PC-9 (cell line): Measurements from ENCODE around the gene KLHL36. TPM values are rescaled to one million over a fixed set of nuclear protein-coding genes. Genes with fewer than 3 reads are reported as not detected.

Experiments used
- BruUV-seq: library from RNA; stranded (reverse); fragments of 400-500 nt; replicated peaks from 2 replicates; lab custom pipeline; 2021; lab: Mats Ljungman, UMichigan
- CTCF ChIA-PET: fragments of 300-600 bp; sonication (Branson Sonifier 250); formaldehyde crosslinking; loops from one replicate; lab custom pipeline; 2022; ENCODE audit warnings: antibody characterized with exemption; lab: Charles Lee
- POLR2A ChIA-PET: fragments of 300-600 bp; sonication (Branson Sonifier 250); formaldehyde crosslinking; loops from one replicate; lab custom pipeline; 2022; ENCODE audit warnings: antibody characterized with exemption; ENCODE audit not compliant: unreplicated experiment; lab: Charles Lee
- DNase-seq, 2 experiments: peaks; one replicate each; pipeline versions ENCODE4 v3.0.0 to v3.0.0-alpha.2; 2015 to 2022; ENCODE audit warnings: mixed read lengths in 1 of 2
- H2AFZ ChIP-seq: fragments of 200-600 bp; sonication (generic); 2 replicates; pipeline ENCODE4 v1.8.1; 2017; ENCODE audit warnings: antibody characterized with exemption
- H3F3A ChIP-seq: fragments of 200-600 bp; sonication (generic); 2 replicates; pipeline ENCODE4 v1.8.1; 2017; ENCODE audit warnings: antibody characterized with exemption, mild to moderate bottlenecking, low read depth; ENCODE audit not compliant: insufficient read depth
- H3K27ac ChIP-seq: fragments of 200-600 bp; sonication (generic); 2 replicates; pipeline ENCODE4 v1.6.1; 2016; ENCODE audit warnings: mixed run types
- H3K27me3 ChIP-seq: fragments of 200-600 bp; sonication (generic); 2 replicates; pipeline ENCODE4 v1.6.1; 2016; ENCODE audit warnings: low read depth, mixed run types; ENCODE audit not compliant: insufficient read depth
- H3K36me3 ChIP-seq: fragments of 200-600 bp; sonication (generic); 2 replicates; pipeline ENCODE4 v1.6.1; 2016; ENCODE audit warnings: low read depth, mixed run types
- H3K4me1 ChIP-seq: fragments of 200-600 bp; sonication (generic); replicated peaks from 2 replicates; pipeline ENCODE4 v1.6.1; 2016; ENCODE audit warnings: mixed run types; ENCODE audit not compliant: insufficient read depth
- H3K4me2 ChIP-seq: fragments of 200-600 bp; sonication (generic); 2 replicates; pipeline ENCODE4 v1.6.1; 2017; ENCODE audit warnings: mixed run types
- H3K4me3 ChIP-seq: fragments of 200-600 bp; sonication (generic); 2 replicates; pipeline ENCODE4 v1.6.1; 2016; ENCODE audit warnings: mixed run types
- H3K79me2 ChIP-seq: fragments of 200-600 bp; sonication (generic); 2 replicates; pipeline ENCODE4 v1.6.1; 2017; ENCODE audit warnings: low read depth, mixed run types
- H3K9me2 ChIP-seq: fragments of 200-600 bp; sonication (generic); 2 replicates; pipeline ENCODE4 v1.8.1; 2017; ENCODE audit warnings: mild to moderate bottlenecking; ENCODE audit not compliant: insufficient read depth
- H3K9me3 ChIP-seq: fragments of 200-600 bp; sonication (generic); 2 replicates; pipeline ENCODE4 v1.8.1; 2016; ENCODE audit warnings: low read depth; ENCODE audit not compliant: insufficient read depth
- H4K20me1 ChIP-seq: fragments of 200-600 bp; sonication (generic); 2 replicates; pipeline ENCODE4 v1.8.1; 2017; ENCODE audit not compliant: insufficient read depth
- EZH2 ChIP-seq: fragments of 200-600 bp; sonication (generic); IDR thresholded peaks from 2 replicates; pipeline ENCODE4 v1.8.0; 2017; ENCODE audit warnings: antibody characterized with exemption, low read depth
- intact Hi-C: fragments of 100-400 bp; cut with micrococcal nuclease; formaldehyde crosslinking; loops from one replicate; pipeline ENCODE4 v1.10.0; 2022; ENCODE audit not compliant: unreplicated experiment
- total RNA-seq: library from RNA; stranded (reverse); gene quantifications from 2 replicates; pipeline ENCODE4 v1.2.3, GENCODE V29; 2021
- TF ChIP-seq, protein P1 (sequence below): fragments of 200-600 bp; sonication (generic); conservative IDR thresholded peaks from 2 replicates; pipeline ENCODE4 v1.6.1; 2017; ENCODE audit warnings: mixed run types, antibody characterized with exemption, mild to moderate bottlenecking, moderate library complexity

Gene KLHL36
- total RNA-seq, 1 experiment from 2014 or later, result 73.8 TPM

DNA sequence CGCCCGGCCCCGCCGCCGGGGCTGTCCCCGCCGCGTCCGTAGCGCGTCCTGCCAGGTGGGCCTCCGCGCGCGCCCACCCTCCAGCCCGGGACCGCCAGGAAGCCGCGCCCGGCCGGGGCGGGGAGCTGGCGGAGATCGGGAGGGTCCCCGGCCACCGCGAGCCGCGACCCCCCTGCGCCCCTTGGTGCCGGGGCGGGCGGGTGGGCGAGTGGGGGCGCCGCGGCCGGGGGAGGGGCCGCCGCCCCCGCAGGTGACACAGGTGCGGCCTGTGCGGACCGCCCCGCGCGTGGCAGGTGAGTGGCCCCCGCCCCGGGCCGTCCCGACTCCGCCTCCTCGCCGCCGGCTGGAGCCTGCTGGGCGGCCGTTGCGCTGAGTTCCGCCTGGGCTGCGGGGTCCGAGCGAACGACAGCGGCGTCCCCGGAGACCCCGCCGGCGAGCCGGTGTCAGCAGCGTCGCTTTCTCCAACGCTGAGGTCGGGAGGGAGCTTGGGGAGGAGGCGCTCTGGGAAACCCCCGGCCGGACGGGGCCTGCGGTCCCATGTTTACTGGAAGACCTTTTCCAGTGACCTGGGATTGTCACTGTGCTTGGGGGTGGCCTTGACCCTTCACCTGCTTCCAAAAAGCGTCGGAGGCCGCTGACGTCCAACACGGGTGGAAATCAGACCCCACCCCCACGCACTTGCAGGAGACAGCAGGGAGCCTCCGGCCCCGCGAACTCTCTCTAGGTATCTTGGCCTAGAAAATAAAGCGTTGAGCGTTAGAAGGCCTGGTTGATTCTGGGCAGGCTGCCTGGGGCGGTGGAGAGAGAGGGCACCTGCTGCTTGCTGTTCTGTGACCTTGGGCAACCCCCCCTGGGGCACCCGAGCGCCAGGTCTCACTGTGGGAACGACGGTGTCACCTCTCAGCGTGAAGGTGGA is 542 bp downstream of the KLHL36 start:
- Histone ChIP-seq H3K79me2 (peaks cover 32% of the 10 kb centered on the region), H3F3A (0 out of 2 replicates have a peak, but pooled peaks cover 8% of the 10 kb centered on the region), H3K27me3 (no peaks in the 10 kb centered on the region), H3K36me3 (peaks cover 3% of the 10 kb centered on the region; the same call in 1 of the 2 replicates), H2AFZ (peak overlapping the region; percentile 82), H4K20me1 (peaks cover 8% of the 10 kb centered on the region; the same call in 1 of the 2 replicates), H3K4me1 (peaks cover 12% of the 10 kb centered on the region; the same call in 1 of the 2 replicates), H3K27ac (no peak overlapping the region), H3K9me3 (no peaks in the 10 kb centered on the region), H3K4me3 (peak overlapping the region; percentile 98), H3K9me2 (no peaks in the 10 kb centered on the region), H3K4me2 (peak overlapping the region; percentile 98)
- CTCF ChIA-PET, result no interaction called here
- peak in 1 of 2 experiments; percentile 48 for DNase-seq
- POLR2A ChIA-PET, result interaction anchor here (0.6 kb wide), 1 partner anchor 293 kb away, joined by 3 read pairs; no protein-coding TSS in a partner anchor
- no TSS peak for BruUV-seq
- intact Hi-C loops, result no loop called here
- no peak for TF ChIP-seq EZH2
- TF ChIP-seq, protein P1, sequence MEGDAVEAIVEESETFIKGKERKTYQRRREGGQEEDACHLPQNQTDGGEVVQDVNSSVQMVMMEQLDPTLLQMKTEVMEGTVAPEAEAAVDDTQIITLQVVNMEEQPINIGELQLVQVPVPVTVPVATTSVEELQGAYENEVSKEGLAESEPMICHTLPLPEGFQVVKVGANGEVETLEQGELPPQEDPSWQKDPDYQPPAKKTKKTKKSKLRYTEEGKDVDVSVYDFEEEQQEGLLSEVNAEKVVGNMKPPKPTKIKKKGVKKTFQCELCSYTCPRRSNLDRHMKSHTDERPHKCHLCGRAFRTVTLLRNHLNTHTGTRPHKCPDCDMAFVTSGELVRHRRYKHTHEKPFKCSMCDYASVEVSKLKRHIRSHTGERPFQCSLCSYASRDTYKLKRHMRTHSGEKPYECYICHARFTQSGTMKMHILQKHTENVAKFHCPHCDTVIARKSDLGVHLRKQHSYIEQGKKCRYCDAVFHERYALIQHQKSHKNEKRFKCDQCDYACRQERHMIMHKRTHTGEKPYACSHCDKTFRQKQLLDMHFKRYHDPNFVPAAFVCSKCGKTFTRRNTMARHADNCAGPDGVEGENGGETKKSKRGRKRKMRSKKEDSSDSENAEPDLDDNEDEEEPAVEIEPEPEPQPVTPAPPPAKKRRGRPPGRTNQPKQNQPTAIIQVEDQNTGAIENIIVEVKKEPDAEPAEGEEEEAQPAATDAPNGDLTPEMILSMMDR, result no peak

DNA sequence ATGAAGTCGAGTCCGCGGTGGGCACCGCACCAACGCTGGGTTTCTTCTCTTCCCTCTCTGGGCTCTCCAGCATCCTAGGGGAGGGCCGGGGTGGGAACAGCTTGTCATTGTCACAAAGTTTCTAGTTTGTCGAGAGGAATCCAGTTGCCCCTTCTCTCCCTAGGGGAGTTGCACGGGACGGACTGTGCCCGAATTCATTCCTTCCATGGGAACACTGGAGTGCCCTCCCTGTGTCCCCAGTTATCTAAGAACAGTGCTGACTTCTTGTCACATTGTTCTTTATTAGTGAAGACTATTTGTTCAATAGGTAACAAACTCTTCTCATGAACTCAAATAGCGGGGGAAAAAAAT is 1.2 kb downstream of the KLHL36 start:
- CTCF ChIA-PET, result no interaction called here
- POLR2A ChIA-PET, result no interaction called here
- no peak overlapping the region for H3K27ac ChIP-seq

More for the DNA sequence above, 1.2 kb downstream of the KLHL36 start:
- Histone ChIP-seq H3F3A (0 out of 2 replicates have a peak, but pooled peaks cover 8% of the 10 kb centered on the region), H2AFZ (no peak overlapping the region), H3K4me1 (peaks cover 12% of the 10 kb centered on the region; the same call in 1 of the 2 replicates), H3K4me2 (peak overlapping the region; percentile 98), H3K9me2 (no peaks in the 10 kb centered on the region), H3K36me3 (peaks cover 3% of the 10 kb centered on the region; the same call in 1 of the 2 replicates), H3K79me2 (peaks cover 32% of the 10 kb centered on the region), H3K4me3 (peak overlapping the region; percentile 98), H3K27me3 (no peaks in the 10 kb centered on the region), H4K20me1 (peaks cover 8% of the 10 kb centered on the region; the same call in 1 of the 2 replicates), H3K9me3 (no peaks in the 10 kb centered on the region)
- intact Hi-C loops, result no loop called here
- no peak for DNase-seq
- no peak for TF ChIP-seq EZH2
- TF ChIP-seq, protein P1, result no peak
- BruUV-seq, result no TSS peak
